Left ventricle myocardium inferior (tissue), 1 donor: ENCODE results near the gene STEAP1B. TPM values are rescaled to one million over a fixed set of nuclear protein-coding genes. Genes with fewer than 3 reads are reported as not detected.
"Not testable (repeated sequence)": the region's sequence is repeated elsewhere in the genome, so short reads cannot be mapped to it uniquely, and the experiment has no call there.

Experiments used
- DNase-seq: peaks from one replicate; pipeline ENCODE4 v3.0.0-alpha.2; 2020
- H3K27ac ChIP-seq: fragments of 200-600 bp; replicated peaks from 2 replicates; pipeline ENCODE4 v1.8.0; 2021
- H3K27me3 ChIP-seq: fragments of 200-600 bp; 2 replicates; pipeline ENCODE4 v1.8.0; 2021; ENCODE audit warnings: low read depth
- H3K36me3 ChIP-seq: fragments of 200-600 bp; 2 replicates; pipeline ENCODE4 v1.8.0; 2021
- H3K4me1 ChIP-seq: fragments of 200-600 bp; 2 replicates; pipeline ENCODE4 v1.8.0; 2021
- H3K4me3 ChIP-seq: fragments of 200-600 bp; 2 replicates; pipeline ENCODE4 v1.8.0; 2021; ENCODE audit warnings: mild to moderate bottlenecking, moderate library complexity
- H3K9me3 ChIP-seq: fragments of 200-600 bp; replicated peaks from 2 replicates; pipeline ENCODE4 v1.8.0; 2021
- intact Hi-C: fragments of 100-400 bp; cut with micrococcal nuclease; formaldehyde crosslinking; loops from one replicate; pipeline ENCODE4 v1.11.0; 2022
- total RNA-seq: library from RNA; stranded (reverse); fragmentation: NEBNext Ultra II Directional; extraction: Animal tissue kit (Norgen Biotek cat#: 25700); gene quantifications from one replicate; pipeline ENCODE4 v1.2.1, GENCODE V29; 2021
- TF ChIP-seq, protein P1 (sequence below): fragments of 200-600 bp; IDR thresholded peaks from 2 replicates; pipeline ENCODE4 v1.8.0; 2021; ENCODE audit warnings: antibody characterized with exemption, mild to moderate bottlenecking, borderline replicate concordance
- donor health status: DM: no; HTN: yes; CAD: no; lungs with severe emphysema.

Gene STEAP1B
- total RNA-seq, 1 donor from 2014 or later = 0.63 TPM

- no peak overlapping the region for H3K4me3 ChIP-seq
- H3K36me3 ChIP-seq = no peaks in the 10 kb centered on the region
- no peak for DNase-seq
- peaks cover 62% of the 10 kb centered on the region for H3K27me3 ChIP-seq
- H3K27ac ChIP-seq = no peak overlapping the region
- H3K4me1 ChIP-seq = no peaks in the 10 kb centered on the region
- intact Hi-C loops = no loop called here
- TF ChIP-seq, protein P1, sequence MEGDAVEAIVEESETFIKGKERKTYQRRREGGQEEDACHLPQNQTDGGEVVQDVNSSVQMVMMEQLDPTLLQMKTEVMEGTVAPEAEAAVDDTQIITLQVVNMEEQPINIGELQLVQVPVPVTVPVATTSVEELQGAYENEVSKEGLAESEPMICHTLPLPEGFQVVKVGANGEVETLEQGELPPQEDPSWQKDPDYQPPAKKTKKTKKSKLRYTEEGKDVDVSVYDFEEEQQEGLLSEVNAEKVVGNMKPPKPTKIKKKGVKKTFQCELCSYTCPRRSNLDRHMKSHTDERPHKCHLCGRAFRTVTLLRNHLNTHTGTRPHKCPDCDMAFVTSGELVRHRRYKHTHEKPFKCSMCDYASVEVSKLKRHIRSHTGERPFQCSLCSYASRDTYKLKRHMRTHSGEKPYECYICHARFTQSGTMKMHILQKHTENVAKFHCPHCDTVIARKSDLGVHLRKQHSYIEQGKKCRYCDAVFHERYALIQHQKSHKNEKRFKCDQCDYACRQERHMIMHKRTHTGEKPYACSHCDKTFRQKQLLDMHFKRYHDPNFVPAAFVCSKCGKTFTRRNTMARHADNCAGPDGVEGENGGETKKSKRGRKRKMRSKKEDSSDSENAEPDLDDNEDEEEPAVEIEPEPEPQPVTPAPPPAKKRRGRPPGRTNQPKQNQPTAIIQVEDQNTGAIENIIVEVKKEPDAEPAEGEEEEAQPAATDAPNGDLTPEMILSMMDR = no peak
- no peaks in the 10 kb centered on the region for H3K9me3 ChIP-seq
Observed at GRCh38 chr7:22544245-22544644, 44.3 kb upstream of the STEAP1B start.

- Histone ChIP-seq H3K4me3 (no peak overlapping the region), H3K4me1 (no peaks in the 10 kb centered on the region), H3K9me3 (no peaks in the 10 kb centered on the region), H3K27ac (no peak overlapping the region), H3K36me3 (no peaks in the 10 kb centered on the region), H3K27me3 (peaks cover 52% of the 10 kb centered on the region)
- TF ChIP-seq, protein P1 = no peak
- intact Hi-C loops = no loop called here
- DNase-seq = no peak
Observed at GRCh38 chr7:22543169-22543568, 43.2 kb upstream of the STEAP1B start.

GRCh38 chr7:22542669-22543068 is 42.7 kb upstream of the STEAP1B start:
- Histone ChIP-seq H3K4me3 (no peak overlapping the region), H3K27ac (no peak overlapping the region), H3K36me3 (no peaks in the 10 kb centered on the region), H3K27me3 (peaks cover 47% of the 10 kb centered on the region), H3K4me1 (no peaks in the 10 kb centered on the region), H3K9me3 (no peaks in the 10 kb centered on the region)
- DNase-seq = no peak
- intact Hi-C loops = no loop called here
- TF ChIP-seq, protein P1 = no peak

- TF ChIP-seq, protein P1 = no peak
- H3K4me3 ChIP-seq = no peak overlapping the region
- peaks cover 43% of the 10 kb centered on the region for H3K27me3 ChIP-seq
- no peak overlapping the region for H3K27ac ChIP-seq
- no peak for DNase-seq
- H3K36me3 ChIP-seq = no peaks in the 10 kb centered on the region
- intact Hi-C loops = no loop called here
- H3K9me3 ChIP-seq = no peaks in the 10 kb centered on the region
- no peaks in the 10 kb centered on the region for H3K4me1 ChIP-seq
Observed at GRCh38 chr7:22542254-22542653, 42.3 kb upstream of the STEAP1B start.

DNA sequence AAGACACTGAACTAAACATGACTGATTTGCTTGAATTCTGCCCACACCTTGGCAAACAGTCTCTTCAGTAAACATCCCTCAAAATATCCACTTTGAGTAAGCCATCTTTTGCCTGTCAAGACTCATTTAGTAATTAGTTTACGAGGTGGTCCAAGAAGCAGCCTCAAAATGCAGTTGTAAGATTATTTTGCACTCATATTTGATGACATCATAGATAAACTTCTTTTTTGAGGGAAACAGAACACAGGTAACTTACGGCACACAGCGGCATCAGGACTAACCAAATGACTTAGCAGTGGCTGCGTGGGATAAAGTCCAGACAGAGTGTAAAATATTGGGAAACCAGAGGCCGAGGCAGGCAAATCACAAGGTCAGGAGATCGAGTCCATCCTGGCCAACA is 41.8 kb upstream of the STEAP1B start:
- Histone ChIP-seq H3K27me3 (peaks cover 38% of the 10 kb centered on the region), H3K9me3 (no peaks in the 10 kb centered on the region), H3K4me1 (no peaks in the 10 kb centered on the region), H3K4me3 (no peak overlapping the region), H3K36me3 (no peaks in the 10 kb centered on the region), H3K27ac (no peak overlapping the region)
- intact Hi-C loops = no loop called here
- TF ChIP-seq, protein P1 = no peak
- DNase-seq = no peak

DNA sequence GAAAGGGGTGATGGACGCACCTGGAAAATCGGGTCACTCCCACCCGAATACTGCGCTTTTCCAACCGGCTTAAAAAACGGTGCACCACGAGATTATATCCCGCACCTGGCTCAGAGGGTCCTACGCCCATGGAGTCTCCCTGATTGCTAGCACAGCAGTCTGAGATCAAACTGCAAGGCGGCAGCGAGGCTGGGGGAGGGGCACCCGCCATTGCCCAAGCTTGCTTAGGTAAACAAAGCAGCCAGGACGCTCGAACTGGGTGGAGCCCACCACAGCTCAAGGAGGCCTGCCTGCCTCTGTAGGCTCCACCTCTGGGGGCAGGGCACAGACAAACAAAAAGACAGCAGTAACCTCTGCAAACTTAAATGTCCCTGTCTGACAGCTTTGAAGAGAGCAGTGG is 28.5 kb upstream of the STEAP1B start:
- intact Hi-C loops, H3K27me3 ChIP-seq: not testable (repeated sequence)

GRCh38 chr7:22524353-22524947 is 24.5 kb upstream of the STEAP1B start:
- H3K36me3 ChIP-seq, H3K4me3 ChIP-seq, H3K27ac ChIP-seq, H3K4me1 ChIP-seq, H3K27me3 ChIP-seq, H3K9me3 ChIP-seq, intact Hi-C loops, DNase-seq: not testable (repeated sequence)

More for the DNA sequence above, 28.5 kb upstream of the STEAP1B start:
- not testable (repeated sequence) for H3K27ac ChIP-seq, H3K4me3 ChIP-seq, H3K36me3 ChIP-seq, H3K4me1 ChIP-seq, H3K9me3 ChIP-seq, DNase-seq
